ENCODE measurements around the gene RHOT2.

RHOT2 gene

DNA sequence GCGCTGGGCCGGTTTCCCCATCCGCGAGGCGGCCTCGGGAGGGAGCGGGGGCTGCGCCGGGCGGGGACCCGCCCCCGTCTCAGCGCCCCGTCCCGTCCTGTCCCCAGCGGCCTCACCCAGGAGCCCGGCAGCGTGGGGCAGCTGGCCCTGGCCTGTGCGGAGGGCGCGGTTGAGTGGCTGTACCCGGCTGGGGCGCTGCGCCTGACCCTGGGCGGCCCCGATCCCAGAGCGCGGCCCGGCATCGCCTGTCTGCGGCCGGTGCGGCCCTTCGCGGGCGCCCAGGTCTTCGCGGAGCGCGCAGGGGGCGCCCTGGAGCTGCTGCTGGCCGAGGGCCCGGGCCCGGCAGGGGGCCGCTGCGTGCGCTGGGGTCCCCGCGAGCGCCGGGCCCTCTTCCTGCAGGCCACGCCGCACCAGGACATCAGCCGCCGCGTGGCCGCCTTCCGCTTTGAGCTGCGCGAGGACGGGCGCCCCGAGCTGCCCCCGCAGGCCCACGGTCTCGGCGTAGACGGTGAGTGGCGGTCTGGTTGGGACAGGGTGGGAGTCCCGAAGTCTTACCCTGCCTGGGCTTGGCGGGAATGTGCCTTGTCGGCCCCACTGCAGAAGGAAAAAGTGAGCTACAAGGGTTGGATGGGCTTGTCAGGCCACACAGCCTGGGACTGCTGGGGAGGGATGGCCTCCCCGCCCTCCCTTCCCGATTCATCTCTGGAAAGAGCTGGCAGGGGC, 47.7 kb downstream of the RHOT2 start:
- DNase-seq (ENCODE audit: low spot score): no peak

DNA sequence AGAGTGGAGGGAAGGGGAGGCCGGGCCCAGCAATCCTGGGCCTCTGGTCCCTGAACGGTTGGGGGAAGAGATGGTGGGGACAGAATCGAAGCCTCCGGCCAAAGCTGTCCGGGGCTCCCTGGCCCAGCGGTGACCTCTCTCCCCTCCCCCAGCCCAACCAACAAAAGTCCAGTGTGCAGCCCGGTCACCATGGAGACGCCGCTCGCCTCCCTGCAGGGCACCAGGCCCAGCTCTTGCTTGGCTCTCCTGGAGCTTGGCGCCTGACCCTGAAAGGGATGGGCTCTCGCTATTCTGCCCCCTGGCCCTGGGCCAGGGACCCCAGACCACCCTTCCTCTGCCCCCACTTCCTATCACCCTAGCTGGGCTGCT, 48.3 kb downstream of the RHOT2 start:
- peak; percentile 81 for DNase-seq (ENCODE audit: low spot score)

DNA sequence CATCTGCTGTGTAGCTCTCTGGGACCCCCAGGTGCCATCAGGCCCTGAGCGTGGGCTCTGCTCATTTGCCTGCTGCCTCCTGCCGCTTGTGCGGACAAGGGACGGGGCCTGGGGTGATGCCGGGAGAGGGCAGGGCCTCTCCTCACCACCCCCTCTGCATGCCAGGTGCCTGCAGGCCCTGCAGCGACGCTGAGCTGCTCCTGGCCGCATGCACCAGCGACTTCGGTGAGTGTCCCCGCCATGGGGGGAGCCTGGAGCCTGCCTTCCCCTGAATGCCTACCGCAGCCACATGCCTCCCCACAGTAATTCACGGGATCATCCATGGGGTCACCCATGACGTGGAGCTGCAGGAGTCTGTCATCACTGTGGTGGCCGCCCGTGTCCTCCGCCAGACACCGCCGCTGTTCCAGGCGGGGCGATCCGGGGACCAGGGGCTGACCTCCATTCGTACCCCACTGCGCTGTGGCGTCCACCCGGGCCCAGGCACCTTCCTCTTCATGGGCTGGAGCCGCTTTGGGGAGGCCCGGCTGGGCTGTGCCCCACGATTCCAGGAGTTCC, 48.9 kb downstream of the RHOT2 start:
- DNase-seq (ENCODE audit: low spot score): no peak

DNA sequence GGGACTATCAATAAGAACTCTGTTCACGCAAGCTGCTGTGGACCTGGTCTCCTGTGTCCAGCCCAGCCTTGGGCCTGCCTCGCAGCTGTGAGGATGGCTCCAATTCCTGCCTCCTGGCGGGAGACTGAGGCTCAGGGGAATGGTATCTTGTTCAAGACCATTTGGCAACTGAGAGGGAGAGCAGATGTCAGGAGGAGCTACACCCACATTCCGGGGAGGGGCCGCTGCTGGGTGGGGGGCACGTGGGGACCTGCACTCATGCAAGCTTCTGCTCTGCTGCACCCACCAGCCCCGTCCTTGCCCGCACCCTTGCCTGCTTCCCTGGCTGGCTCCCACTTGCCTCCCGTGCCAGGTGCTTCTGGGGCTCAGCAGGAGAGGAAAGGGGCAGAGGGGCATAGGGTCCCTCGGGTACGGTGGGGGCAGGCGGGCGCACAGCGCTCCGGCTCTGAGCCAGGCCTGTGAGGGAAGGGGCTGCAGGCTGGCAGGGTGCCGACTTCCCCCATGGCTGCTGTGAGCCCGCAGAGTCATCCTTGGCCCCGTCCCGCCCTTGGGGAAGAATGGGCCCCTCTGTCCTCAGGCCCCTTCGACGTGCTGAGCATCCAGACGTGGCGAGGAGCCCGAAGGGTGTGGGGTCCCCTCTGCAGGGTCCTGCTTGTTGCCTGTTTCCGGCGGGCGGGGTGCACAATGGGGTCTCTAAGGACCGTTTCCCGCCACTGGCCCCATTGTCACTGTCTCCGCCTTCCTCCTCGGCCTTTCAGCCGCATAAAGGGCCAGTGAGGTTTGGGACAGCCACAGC, 49.7 kb downstream of the RHOT2 start:
- no peak for DNase-seq (ENCODE audit: low spot score)

DNA sequence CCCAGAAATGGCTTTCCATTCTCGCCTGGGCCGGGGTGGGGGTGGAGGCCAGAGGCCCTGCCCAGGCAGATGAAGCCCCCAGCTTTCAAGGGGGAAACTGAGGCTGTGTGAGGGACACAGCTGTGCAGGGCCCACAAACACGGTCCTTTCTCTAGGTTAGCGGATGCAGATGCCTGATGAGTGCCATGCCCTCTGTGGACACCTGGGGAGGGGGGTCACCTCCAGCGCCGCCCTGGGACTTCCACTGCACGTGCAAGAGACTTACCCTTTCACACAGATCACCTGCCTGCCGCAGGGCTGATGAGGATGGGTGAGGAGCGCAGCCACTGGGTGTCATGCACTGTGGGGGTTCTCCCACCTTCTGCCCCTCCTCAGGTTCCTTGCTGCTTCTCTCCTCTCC, 50.5 kb downstream of the RHOT2 start:
- DNase-seq (ENCODE audit: low spot score): no peak

DNA sequence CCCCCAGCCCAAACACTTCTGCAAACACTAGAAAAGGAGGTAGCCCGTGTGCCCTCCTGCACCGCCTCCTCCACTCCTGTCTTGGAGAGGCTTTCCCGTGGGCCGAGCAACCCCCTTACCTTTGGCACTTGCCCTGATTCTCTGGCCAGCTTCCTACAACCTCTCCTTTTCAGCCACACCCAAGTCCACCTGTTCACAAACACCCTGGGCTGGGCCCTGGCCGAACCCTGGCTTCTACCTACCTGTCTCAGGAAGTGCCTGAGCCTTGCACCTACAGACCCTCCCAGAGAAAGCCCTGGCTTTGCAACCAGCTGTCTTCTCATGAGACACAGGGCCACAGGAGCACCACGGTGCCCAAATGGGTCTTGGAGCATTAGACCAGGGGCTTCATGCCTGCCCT, 51.0 kb downstream of the RHOT2 start:
- no peak for DNase-seq (ENCODE audit: low spot score)

DNA sequence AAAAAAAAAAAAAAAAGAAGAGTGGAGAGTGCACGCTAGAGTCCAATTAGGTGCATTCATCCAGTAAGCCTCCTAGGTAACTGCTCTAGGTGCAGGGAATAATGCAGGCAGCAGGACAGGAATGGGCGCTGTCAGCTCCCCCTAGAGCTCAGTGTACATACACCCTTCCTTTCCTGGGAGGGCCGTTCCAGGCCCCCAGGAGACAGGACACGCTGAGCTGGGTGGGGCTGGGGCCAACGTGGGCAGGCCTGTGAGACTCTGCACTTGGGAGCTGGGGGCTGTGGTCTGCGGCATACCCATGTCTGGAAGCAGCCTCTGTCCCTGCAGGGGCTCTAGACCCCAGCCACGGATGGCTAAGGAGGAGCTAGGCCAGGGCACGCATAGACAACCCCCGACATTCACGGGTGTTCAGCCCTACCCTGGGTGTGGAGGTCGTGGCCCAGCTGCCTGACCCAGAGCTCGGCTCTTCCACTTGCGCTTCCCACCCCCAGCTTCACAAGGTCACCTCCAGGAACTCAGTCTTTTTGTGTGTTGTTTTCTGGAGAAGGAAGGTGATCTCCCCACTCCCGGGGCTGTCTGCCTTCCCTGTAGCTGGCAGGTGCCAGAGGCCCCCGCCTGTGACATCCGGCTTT, 52.0 kb downstream of the RHOT2 start:
- peak; percentile 69 for DNase-seq (ENCODE audit: low spot score)

DNA sequence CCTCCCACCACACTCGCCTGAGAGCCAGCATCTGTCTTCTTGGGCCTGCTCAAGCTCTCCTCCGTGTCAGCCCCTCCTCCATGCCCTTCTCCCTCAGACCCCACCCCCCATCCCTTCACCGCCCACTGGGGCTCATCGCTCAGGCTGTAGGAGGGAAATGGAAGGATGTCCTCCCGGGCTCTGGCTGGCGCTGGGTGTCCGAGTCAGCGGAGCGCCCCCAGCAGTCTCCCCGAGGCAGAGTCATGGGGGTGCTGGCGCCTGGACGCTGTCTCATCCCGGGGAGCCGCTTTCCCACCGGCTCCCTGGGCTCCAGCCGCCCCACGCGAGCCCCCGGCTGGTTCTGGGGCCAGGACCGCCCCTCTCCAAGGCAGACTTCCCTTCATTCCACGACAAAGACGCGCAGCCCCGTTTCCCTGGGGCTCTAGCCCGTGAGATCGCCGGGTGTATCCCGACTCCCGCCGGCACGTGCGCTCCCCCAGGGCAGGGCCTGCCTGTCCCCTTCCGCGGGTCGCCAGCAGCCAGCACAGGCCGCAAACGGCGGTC, 52.6 kb downstream of the RHOT2 start:
- DNase-seq (ENCODE audit: low spot score): peak; percentile 86

DNA sequence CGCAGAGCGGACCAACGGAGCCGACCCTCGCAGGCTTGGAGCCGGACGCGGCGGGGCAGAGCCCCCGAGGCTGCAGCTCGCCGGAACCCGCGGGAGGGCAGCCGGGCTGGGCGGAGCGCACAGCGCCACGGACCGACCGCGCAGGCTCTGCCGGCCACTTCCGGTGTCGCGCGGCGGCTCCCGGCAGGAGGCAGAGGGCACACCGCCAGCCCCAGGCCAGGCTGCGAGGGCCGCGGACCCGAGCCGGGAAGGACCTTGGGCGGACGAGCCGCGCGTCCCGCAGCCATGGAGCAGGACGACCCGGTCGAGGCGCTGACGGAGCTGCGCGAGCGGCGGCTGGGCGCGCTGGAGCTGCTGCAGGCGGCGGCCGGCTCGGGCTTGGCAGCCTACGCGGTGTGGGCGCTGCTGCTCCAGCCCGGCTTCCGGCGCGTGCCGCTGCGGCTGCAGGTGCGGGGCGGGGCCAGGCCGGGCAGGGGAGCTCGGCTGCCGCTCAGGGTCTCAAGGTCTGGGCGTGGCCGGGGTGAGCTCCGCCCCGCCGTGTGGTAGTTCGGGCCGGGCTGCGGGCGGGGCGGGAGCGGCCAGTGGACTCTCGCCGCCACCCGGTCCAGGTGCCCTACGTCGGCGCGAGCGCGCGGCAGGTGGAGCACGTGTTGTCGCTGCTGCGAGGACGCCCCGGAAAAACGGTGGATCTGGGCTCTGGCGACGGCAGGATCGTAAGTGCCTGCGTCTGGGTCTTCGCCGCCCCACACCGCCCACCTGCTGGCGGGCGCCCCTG, 53.2 kb downstream of the RHOT2 start, which contains the start of gene ANTKMT:
ANTKMT (plus strand) TSS at position 157 of the 775 bp plus-strand sequence; CDS start at position 286, 129 bp downstream.
- peak; percentile 82 for DNase-seq (ENCODE audit: low spot score)

DNA sequence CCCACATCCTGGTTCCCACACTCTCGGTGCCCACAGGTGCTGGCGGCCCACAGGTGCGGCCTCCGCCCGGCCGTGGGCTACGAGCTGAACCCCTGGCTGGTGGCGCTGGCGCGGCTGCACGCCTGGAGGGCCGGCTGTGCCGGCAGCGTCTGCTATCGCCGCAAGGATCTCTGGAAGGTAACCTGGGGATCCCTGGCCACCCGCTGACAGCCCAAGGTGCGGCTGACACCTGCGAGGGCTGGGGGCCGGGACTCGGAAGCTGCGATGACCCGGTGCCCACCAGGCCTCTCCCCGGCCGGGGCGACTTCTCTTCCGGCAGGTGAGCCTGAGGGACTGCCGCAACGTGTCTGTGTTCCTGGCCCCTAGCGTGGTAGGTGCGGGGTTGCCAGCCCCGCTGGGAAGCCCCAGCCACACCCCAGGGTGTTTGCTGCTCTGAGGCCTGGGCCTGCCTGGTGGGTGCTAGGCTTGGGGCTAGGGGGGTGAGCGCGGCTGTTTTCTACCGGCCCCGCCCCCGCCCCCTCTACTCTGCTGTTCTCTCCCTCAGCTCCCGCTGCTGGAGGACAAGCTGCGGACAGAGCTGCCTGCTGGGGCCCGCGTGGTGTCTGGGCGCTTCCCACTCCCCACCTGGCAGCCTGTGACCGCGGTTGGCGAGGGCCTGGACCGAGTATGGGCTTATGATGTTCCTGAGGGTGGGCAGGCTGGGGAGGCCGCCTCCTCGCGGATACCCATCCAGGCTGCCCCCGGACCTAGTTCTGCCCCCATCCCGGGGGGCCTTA, 54.0 kb downstream of the RHOT2 start:
- no peak for DNase-seq (ENCODE audit: low spot score)

DNA sequence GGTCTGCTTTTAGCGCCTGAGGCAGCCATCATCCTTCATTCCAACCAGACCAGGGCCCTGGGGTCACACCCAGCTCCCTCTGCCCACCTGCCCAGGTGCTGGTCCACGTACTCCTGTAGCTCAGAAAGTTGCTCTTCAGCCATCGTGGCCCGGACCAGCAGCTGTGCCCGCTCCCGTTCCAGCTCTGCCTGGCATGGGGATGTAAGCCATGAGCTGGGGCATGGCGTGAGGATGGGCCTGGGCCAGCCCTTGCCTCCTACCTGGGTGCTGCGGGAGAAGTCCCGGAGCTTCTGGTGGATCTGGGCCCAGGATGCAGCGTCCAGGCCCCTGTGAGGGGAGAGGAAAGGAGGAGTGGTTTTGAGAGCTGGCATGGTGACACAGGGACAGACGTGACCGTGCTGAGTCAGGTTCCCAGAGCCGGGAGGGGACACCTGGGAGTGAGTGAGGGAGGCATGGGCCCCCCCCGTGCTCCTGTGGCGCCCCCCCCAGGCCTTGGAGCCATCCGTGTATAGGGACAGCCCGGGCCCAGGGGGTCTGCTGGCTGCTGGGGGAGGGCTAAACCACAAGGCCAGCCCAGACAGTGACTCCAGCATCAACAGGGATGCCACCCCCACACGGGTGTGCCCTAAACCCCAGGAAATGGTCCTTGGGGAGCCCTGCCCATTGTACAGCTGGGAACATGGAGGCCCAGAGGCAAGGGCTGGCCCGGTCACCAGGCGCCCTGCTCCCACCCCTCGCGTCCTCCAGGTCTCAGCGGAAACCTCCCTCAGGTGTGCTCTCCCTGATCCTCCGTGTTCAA, 55.1 kb downstream of the RHOT2 start:
- DNase-seq (ENCODE audit: low spot score): no peak

DNA sequence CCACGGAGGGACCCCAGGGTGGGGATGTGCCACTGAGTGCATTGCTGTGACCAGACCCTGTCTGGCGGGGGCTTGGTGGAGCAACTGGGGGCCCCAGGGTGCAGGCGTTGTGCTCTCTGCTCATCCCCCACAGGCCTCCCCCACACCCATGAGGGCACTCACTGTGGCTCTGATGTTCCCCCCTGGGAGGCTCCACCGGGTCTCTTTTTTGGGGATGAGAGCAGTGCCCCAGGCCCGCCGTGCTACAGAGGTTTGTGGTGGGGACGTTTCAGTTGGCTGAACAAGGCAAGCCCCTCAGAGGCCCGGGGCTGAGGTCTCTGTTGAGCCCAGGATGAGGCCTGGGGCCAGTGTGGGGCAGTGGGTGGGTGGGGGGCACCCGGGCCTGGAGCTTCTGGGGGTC, 55.8 kb downstream of the RHOT2 start:
- DNase-seq (ENCODE audit: low spot score): no peak

Measured in cerebellar cortex (tissue), 1 donor.